ENCODE results near the gene LCE7A.

The LCE7A gene

GRCh38 chr1:152859696-152860095 is at the start of gene LCE7A:
LCE7A (plus strand) TSS chr1:152859996; CDS start chr1:152860698, 702 bp downstream.
- no peak for DNase-seq

- no peak for DNase-seq
Observed at GRCh38 chr1:152811050-152811449, 48.7 kb upstream of the LCE7A start.

GRCh38 chr1:152811671-152812070 is 48.1 kb upstream of the LCE7A start, which contains the start of gene LCE1B:
LCE1B (plus strand) TSS chr1:152811971; CDS start chr1:152812447, 476 bp downstream.
- no peak for DNase-seq

GRCh38 chr1:152817309-152817708 is 42.5 kb upstream of the LCE7A start:
- DNase-seq, result no peak

GRCh38 chr1:152823294-152823693 is 36.5 kb upstream of the LCE7A start:
- no peak for DNase-seq

GRCh38 chr1:152824964-152825363 is 34.8 kb upstream of the LCE7A start:
- no peak for DNase-seq

- no peak for DNase-seq
Observed at GRCh38 chr1:152827173-152827572, 32.6 kb upstream of the LCE7A start, which contains the start of gene LCE1A. LCE1A (plus strand) TSS chr1:152827473; CDS start chr1:152827473, 0 bp downstream.

- DNase-seq, result no peak
Observed at GRCh38 chr1:152836870-152837269, 22.9 kb upstream of the LCE7A start.

GRCh38 chr1:152842556-152842955 is 17.2 kb upstream of the LCE7A start, which contains the start of gene LCE6A:
LCE6A (plus strand) TSS chr1:152842856; CDS start chr1:152843521, 665 bp downstream.
- no peak for DNase-seq

GRCh38 chr1:152855661-152856060 is 4.1 kb upstream of the LCE7A start:
- DNase-seq, result no peak

- no peak for DNase-seq
Observed at GRCh38 chr1:152858062-152858461, 1.7 kb upstream of the LCE7A start.

GRCh38 chr1:152860129-152860528 is 333 bp downstream of the LCE7A start:
- DNase-seq, result no peak

- DNase-seq, result no peak
Observed at GRCh38 chr1:152861374-152861773, 1.6 kb downstream of the LCE7A start.

- DNase-seq, result no peak
Observed at GRCh38 chr1:152864443-152864842, 4.6 kb downstream of the LCE7A start.

GRCh38 chr1:152866321-152866720 is 6.5 kb downstream of the LCE7A start:
- no peak for DNase-seq

- peak; percentile 54 for DNase-seq
Observed at GRCh38 chr1:152869808-152870419, 10.1 kb downstream of the LCE7A start.

- no peak for DNase-seq
Observed at GRCh38 chr1:152870831-152871730, 11.3 kb downstream of the LCE7A start.

GRCh38 chr1:152871731-152872126 is 11.9 kb downstream of the LCE7A start:
- no peak for DNase-seq

- no peak for DNase-seq
Observed at GRCh38 chr1:152873495-152873894, 13.7 kb downstream of the LCE7A start.

- DNase-seq, result no peak
Observed at GRCh38 chr1:152876827-152877226, 17.0 kb downstream of the LCE7A start.

- no peak for DNase-seq
Observed at GRCh38 chr1:152878042-152878441, 18.2 kb downstream of the LCE7A start, which contains the start of gene SMCP. SMCP (plus strand) TSS chr1:152878322; CDS start chr1:152884423, 6,101 bp downstream.

- DNase-seq, result no peak
Observed at GRCh38 chr1:152879559-152880198, 19.9 kb downstream of the LCE7A start.

- no peak for DNase-seq
Observed at GRCh38 chr1:152880316-152880715, 20.5 kb downstream of the LCE7A start.
